ENCODE measurements around the gene PYGB.

PYGB gene

GRCh38 chr20:25282796-25283195, 34.9 kb downstream of the PYGB start:
- DNase-seq (ENCODE audit: low read depth in 2 of 2): no peak

DNA sequence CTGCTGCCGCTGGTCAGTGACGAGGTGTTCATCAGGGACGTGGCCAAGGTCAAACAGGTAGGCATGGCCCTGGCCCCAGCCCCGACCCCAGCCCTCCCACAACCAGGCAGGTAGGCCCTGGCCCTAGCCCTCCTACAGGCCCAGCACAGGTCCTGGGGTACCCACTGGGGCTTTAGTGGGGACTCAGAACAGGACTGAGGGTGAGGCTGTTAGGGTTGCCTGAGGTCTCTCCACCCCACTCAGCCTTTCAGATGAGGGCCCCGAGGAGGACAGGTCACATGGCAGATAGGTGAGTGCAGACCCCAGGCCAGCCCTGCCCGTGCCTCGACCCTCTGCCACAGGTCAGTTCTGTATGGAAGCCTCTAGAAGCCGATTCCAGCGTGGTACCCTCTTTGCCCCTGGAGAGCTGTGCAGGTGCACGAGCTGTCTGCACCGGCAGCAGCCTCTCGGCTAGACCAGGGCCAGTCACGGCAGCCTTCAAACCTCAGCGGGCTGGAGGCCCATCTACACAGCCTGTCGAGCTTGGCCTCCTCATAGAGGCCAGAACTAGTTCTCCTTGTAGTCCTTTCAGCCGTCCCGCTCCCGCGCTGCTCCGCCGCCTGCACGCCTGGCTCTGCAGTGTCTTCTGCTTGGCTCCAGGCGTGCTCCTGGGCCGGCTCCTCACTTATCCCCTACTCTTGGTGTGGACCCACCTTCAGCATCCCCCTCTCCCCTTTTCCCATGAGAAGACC, 35.5 kb downstream of the PYGB start:
- DNase-seq (ENCODE audit: low read depth in 2 of 2): no peak

DNA sequence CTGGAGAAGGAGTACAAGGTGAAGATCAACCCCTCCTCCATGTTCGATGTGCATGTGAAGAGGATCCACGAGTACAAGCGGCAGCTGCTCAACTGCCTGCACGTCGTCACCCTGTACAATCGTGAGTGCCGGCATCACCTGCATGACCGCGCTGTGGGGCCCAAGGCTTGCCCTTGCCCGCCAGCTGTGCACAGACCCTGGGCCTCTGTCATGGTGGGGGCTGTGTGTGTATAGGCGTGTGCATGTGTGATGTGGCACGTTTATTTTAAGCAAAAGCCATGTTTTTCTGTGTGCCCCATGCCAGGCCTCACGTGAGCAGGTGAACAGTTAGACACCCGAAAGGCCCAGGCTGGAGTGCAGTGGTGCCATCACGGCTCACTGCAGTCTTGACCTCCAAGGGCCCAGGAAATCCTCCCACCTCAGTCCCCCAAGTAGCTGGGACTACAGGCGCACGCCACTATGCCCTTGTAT, 36.3 kb downstream of the PYGB start:
- no peak for DNase-seq (ENCODE audit: low read depth in 2 of 2)

DNA sequence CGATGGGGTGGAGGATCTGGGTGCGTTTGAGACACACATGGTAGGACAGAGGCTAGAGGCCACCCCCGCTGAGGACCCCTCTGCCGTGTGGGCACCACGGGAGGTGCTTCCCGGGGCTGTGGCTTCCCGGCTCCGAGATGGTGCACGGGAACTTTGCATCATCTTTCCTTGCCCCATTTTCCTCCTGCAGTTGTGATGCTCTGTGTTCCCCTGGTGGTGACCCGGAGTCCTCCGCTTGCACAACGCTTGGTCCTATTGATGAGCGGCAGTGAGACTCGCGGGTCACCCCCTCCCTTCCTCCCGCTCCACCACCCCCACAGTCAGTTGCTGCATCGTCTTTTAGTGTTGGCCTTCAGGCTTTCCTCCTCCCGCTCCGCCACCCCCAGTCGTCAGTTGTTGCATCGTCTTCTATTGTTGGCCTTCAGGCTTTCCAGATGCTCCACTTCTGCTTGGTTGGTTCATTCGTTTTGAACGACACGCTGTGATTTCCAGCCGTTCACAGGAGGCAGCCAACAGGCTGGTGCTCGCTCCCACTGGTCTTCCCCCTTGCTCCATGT, 37.3 kb downstream of the PYGB start:
- no peak for DNase-seq (ENCODE audit: low read depth in 2 of 2)

DNA sequence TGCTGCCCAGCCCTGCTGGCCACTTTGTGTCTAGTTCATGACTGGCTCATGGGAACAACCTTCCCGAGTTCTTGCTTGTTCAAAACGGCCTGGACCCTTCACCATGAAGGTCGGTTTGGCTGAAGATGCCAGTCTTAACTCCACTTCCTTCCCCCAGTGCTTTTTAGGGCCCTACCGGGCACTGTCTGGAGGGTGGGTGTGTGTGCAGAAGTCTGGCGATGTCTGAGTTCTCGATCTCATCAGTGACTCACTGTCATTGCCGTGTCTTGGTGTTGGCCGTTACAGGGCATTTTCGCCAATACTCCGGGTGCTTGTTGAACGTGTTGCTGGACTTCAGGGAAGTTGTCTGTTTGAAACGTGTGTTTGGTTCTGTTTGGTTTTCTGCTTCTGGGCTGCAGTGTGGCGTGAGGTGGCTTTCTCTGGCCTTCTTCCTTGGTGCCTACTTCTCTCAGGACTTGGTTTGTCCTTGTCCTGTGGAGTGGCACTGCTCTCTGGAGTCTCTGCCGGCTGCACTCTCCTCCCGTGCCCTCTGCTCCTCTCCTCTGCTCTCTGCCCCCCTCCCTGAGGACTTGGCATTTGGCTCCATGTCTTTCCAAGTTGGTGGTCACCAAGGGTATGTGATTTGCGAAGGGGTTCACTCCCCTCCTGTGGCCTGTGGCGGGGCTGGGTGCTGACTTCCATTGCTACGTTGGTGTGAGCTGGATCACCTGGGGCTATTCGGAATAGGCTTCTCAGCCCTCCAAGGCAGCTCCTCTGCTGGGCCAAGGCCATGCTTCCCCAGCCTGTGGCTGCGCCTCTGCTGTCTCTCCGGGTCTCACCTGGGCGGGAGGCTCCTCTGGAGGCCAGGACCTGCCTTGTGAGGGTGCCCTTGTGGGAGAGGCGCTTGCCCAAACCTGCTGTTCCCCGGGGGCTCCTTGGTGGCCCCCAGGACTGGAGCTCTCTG, 38.2 kb downstream of the PYGB start:
- no peak for DNase-seq (ENCODE audit: low read depth in 2 of 2)

DNA sequence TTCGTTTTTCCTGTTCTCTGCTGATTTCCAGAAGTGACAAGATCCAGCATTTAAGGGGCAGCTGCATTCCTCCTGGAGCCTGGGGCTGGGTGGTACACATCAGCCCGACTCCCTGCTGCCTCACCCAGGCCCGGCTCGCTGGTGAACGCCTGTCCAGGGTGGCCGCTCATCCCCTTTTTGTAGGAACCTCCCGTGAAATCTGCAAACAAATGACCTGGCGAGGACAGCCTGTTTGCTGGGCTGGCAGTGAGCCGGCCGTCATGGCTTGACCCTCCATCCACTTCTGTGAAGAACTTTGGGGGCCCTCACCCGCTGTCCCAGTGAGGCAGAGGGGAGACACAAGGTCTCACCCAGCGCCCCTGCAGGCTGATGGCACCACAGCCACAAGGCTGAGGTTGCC, 39.0 kb downstream of the PYGB start:
- no peak for DNase-seq (ENCODE audit: low read depth in 2 of 2)

DNA sequence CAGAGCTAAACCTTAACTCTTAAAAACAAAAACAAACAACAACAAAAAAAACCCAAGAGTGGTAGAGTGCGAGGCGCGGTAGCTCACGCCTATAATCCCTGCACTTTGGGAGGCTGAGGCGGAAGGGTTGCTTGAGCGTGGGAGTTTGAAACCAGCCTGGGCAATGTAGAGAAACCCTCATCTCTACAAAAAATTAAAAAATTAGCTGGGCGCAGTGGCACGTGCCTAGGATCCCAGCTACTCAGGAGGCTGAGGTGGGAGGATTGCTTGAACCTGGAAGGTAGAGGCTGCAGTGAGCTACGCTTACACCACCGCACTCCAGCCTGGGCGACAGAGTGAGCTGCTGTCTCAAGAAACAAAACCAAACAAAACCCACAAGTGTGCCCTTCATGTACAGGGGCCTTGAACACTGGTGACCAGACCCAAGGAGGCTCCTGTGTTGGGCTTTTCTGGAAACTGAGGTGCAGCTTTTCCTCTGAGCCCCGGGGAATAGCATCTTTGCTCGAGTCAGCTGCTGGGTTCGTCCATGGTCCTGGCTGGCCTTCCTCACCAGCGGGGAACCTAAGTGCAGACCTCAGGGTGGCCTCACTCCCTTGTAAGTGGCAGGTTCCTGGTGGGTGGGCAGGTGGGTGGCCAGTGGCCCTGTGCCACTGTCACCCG, 39.9 kb downstream of the PYGB start:
- DNase-seq (ENCODE audit: low read depth in 2 of 2): no peak

DNA sequence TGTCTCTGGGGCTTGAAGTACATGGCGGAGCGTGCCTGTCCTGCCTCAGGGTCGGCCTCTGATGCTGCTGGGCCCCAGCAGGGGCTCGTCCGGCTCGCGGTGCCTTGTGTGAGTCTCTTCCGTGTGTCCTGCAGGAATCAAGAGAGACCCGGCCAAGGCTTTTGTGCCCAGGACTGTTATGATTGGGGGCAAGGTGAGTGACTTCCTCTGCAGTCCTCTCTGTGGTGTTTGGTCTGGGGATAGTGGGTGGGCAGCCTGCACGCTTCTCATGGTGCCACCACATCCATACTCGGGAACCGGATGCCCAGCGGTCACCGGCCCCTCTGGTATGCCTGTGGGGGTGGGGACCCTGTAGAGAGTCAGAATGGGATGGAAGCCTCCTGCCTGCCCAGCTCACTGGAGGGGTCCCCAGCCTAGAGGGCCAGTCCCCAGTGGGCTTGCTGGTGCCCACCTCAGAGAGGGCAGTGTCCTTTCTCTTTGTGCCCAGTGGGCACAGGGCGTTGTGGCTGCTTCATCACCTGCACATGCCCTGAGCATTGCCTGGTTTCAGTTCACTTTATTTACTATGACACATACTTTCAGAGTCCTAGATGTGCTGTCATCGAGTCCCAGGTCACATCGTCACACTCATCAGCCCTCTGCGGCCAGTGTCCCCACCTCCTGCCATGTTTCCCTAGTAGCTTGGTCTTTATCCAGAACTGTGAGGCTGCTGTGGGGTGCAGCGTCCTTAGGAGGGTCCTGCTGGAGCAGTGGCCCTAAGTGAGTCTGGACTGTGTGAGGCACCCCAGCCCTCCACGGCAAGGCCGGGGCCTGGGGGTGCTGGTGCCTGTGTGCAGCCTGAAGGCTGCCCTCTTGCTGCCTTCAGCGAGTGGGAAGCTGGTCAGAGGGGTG, 40.7 kb downstream of the PYGB start:
- no peak for DNase-seq (ENCODE audit: low read depth in 2 of 2)

DNA sequence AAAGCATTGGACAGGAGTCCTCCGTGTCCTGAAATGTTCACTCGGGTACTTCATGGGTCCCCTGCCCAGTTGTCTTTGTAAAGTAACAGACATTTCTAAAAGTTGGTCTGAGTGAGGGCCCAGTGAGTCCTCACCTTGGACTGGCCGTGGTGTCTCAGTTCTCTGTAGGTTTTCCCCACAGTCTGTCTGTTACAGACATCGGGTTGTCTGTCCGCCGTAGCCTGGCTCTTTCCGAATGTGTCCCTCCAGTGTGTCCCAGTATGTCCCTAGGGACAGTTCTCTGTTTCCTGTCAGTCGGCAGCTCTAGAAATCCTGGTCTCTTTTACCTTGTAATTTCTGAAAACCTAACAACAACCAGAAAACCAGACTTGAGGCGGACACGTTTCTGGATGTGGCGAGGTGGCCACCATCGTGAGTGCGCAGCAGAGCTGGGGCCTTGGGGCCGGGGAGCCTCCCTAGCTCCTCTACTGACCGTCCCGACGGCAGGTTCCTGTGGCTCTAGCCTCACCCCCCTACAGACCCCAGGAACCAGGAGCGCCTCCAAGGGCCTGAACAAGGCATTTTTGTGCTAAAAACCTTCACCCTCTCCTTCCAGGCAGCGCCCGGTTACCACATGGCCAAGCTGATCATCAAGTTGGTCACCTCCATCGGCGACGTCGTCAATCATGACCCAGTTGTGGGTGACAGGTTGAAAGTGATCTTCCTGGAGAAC, 42.2 kb downstream of the PYGB start:
- no peak for DNase-seq (ENCODE audit: low read depth in 2 of 2)

GRCh38 chr20:25290646-25291431, 43.0 kb downstream of the PYGB start:
- DNase-seq (ENCODE audit: low read depth in 2 of 2): no peak

DNA sequence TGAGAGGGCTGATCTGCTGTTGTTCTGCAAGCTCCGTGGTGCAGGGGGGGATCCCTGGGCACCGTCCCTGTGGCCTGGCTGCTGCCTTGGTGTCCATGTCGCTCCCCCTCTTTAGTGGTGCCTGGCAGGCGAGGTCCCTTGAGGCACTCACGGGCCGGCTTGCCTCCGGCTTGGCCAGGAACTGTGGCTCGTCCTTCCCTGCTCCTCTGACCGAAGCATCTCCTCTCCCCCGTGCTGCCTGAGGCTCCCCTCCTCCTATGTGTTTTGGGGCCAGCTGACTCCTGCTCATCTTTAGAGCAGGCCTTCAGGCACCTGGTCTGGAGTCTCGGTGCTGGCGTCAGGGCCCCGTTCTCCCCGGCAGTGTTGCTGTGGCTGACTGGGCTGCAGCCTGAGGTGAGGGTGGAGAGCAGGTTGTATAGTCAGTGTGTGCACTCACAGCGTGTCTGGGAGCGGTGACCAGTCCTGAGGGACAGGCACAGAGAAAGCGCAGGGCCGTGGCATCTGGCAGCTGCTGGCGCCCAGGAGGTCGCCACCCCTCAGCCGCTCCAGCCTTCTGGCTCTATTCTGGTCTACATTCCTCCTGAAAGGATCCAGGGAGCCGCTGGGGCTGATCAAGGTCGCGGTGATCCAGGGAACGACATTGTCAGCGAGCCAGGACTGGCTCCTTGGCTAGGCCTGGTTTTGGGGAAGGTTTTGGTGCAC, 43.7 kb downstream of the PYGB start:
- no peak for DNase-seq (ENCODE audit: low read depth in 2 of 2)

DNA sequence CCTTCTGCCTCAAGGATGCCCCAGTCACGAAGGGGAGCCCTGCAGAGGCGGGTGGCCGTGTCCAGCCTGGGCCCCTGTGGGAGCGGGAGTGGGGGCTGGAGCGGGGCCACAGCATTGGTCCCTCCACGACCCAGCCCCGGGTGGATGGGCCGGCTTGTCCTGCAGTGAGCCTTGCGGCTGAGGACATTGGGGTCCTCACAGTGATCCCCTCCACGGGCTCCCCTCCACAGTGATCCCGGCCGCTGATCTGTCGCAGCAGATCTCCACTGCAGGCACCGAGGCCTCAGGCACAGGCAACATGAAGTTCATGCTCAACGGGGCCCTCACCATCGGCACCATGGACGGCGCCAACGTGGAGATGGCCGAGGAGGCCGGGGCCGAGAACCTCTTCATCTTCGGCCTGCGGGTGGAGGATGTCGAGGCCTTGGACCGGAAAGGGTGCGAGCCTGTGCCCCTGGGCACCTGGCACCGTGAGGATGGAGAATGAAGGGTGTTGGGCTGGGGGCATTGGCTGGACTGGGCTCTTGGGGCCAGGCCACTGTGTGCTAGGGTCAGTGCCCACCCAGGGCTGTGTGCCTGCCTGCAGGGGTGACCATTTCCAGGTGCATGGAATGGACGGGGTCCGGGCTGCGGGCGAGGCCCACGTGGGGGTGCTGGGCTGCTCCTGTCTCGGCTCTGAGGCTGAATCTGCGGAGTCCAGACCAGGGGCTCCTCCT, 44.4 kb downstream of the PYGB start:
- no peak for DNase-seq (ENCODE audit: low read depth in 2 of 2)

DNA sequence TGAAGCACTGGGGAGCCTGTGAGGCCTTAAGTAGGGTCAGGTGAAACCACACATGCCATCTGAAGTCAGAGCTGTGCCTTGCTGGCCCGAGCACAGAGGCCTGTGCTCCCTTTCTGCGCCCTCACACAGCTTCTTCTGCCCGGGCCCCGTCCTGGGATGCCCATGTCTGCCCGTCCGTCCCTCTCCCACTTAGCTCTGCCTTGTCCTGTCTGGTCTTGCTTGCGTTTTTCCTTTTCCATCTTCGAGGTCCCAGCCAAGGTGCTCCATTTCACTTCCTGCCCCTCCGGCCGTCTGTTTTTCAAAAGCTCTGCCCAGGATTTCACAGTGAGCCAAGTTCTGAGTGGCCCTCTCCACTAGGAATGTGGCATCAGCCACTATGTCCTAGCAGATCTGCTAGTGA, 45.6 kb downstream of the PYGB start:
- no peak for DNase-seq (ENCODE audit: low read depth in 2 of 2)

- no peak for DNase-seq (ENCODE audit: low read depth in 2 of 2)
Observed at GRCh38 chr20:25293910-25294458, 46.1 kb downstream of the PYGB start.

- peak; percentile 20 to 36 for DNase-seq (ENCODE audit: low read depth in 2 of 2)
Observed at GRCh38 chr20:25294459-25295385, 46.8 kb downstream of the PYGB start.

DNA sequence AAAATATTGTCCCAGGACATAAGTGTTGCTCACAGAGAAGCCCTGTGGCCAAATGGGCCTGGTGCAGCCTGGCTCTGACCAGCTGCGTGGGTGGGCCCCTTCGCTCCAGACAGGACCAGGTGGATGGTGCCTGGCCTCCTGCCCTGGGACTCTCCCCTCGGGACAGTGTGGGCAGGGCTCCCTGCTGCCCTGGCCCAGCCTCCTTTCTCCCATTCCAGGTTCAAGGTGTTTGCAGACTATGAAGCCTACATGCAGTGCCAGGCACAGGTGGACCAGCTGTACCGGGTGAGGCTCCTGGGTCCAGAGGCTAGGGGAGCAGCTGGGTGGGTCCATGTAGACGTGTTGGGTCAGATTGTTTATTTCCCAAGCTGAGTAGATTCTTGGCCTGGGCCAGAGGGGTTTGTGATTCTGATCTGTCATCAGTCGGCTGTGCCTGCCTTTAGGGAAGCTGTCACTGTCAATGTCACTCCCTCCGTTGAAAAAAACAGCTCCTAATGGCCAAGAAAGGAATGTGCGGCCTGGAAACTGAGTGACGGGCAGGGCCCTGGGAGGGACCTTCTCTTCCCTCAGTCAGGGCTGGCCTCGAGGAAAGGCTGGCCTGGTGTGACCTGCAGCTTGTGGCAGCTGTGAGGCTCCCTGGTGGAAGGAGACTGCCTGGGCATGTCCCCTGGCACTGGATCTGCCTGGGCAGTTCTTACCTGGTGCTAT, 47.7 kb downstream of the PYGB start:
- no peak for DNase-seq (ENCODE audit: low read depth in 2 of 2)
